Effector memory CD4-positive, alpha-beta T cell (primary cell): ENCODE measurements around the gene CABLES1.

Source experiments
- DNase-seq, 3 donors: peaks; one replicate each; pipeline ENCODE4 v3.0.0-alpha.2; 2020
- H3K27ac ChIP-seq: 2 replicates; pipeline ENCODE4 v1.7.0; 2013; ENCODE audit warnings: mild to moderate bottlenecking, low read length, moderate library complexity; ENCODE audit not compliant: insufficient read depth, poor library complexity, severe bottlenecking
- H3K27me3 ChIP-seq: replicated peaks from 2 replicates; pipeline ENCODE4 v1.7.0; 2013; ENCODE audit warnings: mild to moderate bottlenecking, low read length; ENCODE audit not compliant: insufficient read depth, control insufficient read depth, poor library complexity, severe bottlenecking
- H3K36me3 ChIP-seq: 2 replicates; pipeline ENCODE4 v1.7.0; 2013; ENCODE audit warnings: mild to moderate bottlenecking, low read length, moderate library complexity; ENCODE audit not compliant: control insufficient read depth, insufficient read depth
- H3K4me1 ChIP-seq: 2 replicates; pipeline ENCODE4 v1.7.0; 2013; ENCODE audit warnings: low read length, mild to moderate bottlenecking; ENCODE audit not compliant: control insufficient read depth, insufficient read depth, poor library complexity, severe bottlenecking
- H3K4me3 ChIP-seq: 2 replicates; pipeline ENCODE4 v1.7.0; 2013; ENCODE audit warnings: low read length, low read depth, mild to moderate bottlenecking; ENCODE audit not compliant: insufficient read depth, poor library complexity, severe bottlenecking
- H3K9me3 ChIP-seq: 2 replicates; pipeline ENCODE4 v1.7.0; 2013; ENCODE audit warnings: mild to moderate bottlenecking, low read length, moderate library complexity; ENCODE audit not compliant: control insufficient read depth

Gene CABLES1

GRCh38 chr18:23189768-23190661 is 54.7 kb downstream of the CABLES1 start:
- H3K27me3 ChIP-seq = no peaks in the 10 kb centered on the region
- H3K36me3 ChIP-seq = no peaks in the 10 kb centered on the region
- H3K4me3 ChIP-seq = no peak overlapping the region
- DNase-seq = no peak
- H3K4me1 ChIP-seq = no peaks in the 10 kb centered on the region
- no peaks in the 10 kb centered on the region for H3K9me3 ChIP-seq
- H3K27ac ChIP-seq = no peak overlapping the region

- Histone ChIP-seq H3K36me3 (no peaks in the 10 kb centered on the region), H3K9me3 (no peaks in the 10 kb centered on the region), H3K27ac (no peak overlapping the region), H3K27me3 (no peaks in the 10 kb centered on the region), H3K4me3 (no peak overlapping the region), H3K4me1 (no peaks in the 10 kb centered on the region)
- no peak for DNase-seq
Measured at GRCh38 chr18:23191232-23191631, 55.9 kb downstream of the CABLES1 start.

- no peaks in the 10 kb centered on the region for H3K27me3 ChIP-seq
- H3K36me3 ChIP-seq = no peaks in the 10 kb centered on the region
- H3K27ac ChIP-seq = no peak overlapping the region
- no peaks in the 10 kb centered on the region for H3K9me3 ChIP-seq
- no peak for DNase-seq
- H3K4me1 ChIP-seq = no peaks in the 10 kb centered on the region
- no peak overlapping the region for H3K4me3 ChIP-seq
Measured at GRCh38 chr18:23193742-23194141, 58.5 kb downstream of the CABLES1 start.

GRCh38 chr18:23194155-23194996 is 59.1 kb downstream of the CABLES1 start:
- Histone ChIP-seq H3K27ac (no peak overlapping the region), H3K4me1 (no peaks in the 10 kb centered on the region), H3K4me3 (no peak overlapping the region), H3K9me3 (no peaks in the 10 kb centered on the region), H3K27me3 (no peaks in the 10 kb centered on the region), H3K36me3 (no peaks in the 10 kb centered on the region)
- no peak for DNase-seq

- Histone ChIP-seq H3K27ac (no peak overlapping the region), H3K36me3 (no peaks in the 10 kb centered on the region), H3K27me3 (no peaks in the 10 kb centered on the region), H3K4me3 (no peak overlapping the region), H3K4me1 (no peaks in the 10 kb centered on the region), H3K9me3 (no peaks in the 10 kb centered on the region)
- no peak for DNase-seq
Measured at GRCh38 chr18:23194997-23195957, 60.0 kb downstream of the CABLES1 start.

GRCh38 chr18:23196119-23197007 is 61.1 kb downstream of the CABLES1 start:
- Histone ChIP-seq H3K36me3 (no peaks in the 10 kb centered on the region), H3K9me3 (no peaks in the 10 kb centered on the region), H3K4me1 (no peaks in the 10 kb centered on the region), H3K4me3 (no peak overlapping the region), H3K27me3 (no peaks in the 10 kb centered on the region), H3K27ac (no peak overlapping the region)
- DNase-seq = no peak

- no peak for DNase-seq
- Histone ChIP-seq H3K36me3 (no peaks in the 10 kb centered on the region), H3K4me1 (no peaks in the 10 kb centered on the region)
Measured at GRCh38 chr18:23198217-23198845, 63.0 kb downstream of the CABLES1 start.

GRCh38 chr18:23200756-23201155 is 65.5 kb downstream of the CABLES1 start:
- no peak for DNase-seq
- H3K4me3 ChIP-seq = no peak overlapping the region
- no peaks in the 10 kb centered on the region for H3K36me3 ChIP-seq
- no peak overlapping the region for H3K27ac ChIP-seq
- no peaks in the 10 kb centered on the region for H3K27me3 ChIP-seq
- H3K4me1 ChIP-seq = no peaks in the 10 kb centered on the region
- H3K9me3 ChIP-seq = no peaks in the 10 kb centered on the region

More at GRCh38 chr18:23198217-23198845, 63.0 kb downstream of the CABLES1 start:
- H3K27ac ChIP-seq = no peak overlapping the region
- H3K4me3 ChIP-seq = no peak overlapping the region
- H3K9me3 ChIP-seq = no peaks in the 10 kb centered on the region
- H3K27me3 ChIP-seq = no peaks in the 10 kb centered on the region
